Motor neuron (in vitro differentiated cells): ENCODE measurements around the gene CYB561D2. TPM values are rescaled to one million over a fixed set of nuclear protein-coding genes. Genes with fewer than 3 reads are reported as not detected.

Source experiments
- ATAC-seq, 8 experiments: fragments of 200-7000 bp; cut with Tn5 transposase; replicated peaks in 6 of 8; 2 replicates each; pipeline ENCODE4 v1.8.0; 2021; ENCODE audit warnings: mild to moderate bottlenecking in 8 of 8, moderate library complexity in 8 of 8
- H3K27ac ChIP-seq, 2 donors: fragments of 250-450 bp; sonication (Bioruptor Pico); 2 replicates each; pipeline ENCODE4 v1.9.0; 2021; ENCODE audit warnings: antibody characterized with exemption in 2 of 2, mild to moderate bottlenecking in 2 of 2, moderate library complexity in 1 of 2
- H3K4me1 ChIP-seq, 2 donors: fragments of 250-450 bp; sonication (Bioruptor Pico); replicated peaks in 1 of 2; 2 replicates each; pipeline ENCODE4 v1.6.1; 2021; ENCODE audit warnings: antibody characterized with exemption in 2 of 2, mild to moderate bottlenecking in 2 of 2, moderate library complexity in 1 of 2
- H3K4me3 ChIP-seq, 5 donors: fragments of 250-450 bp; sonication (Bioruptor Pico); 2 replicates each; pipeline ENCODE4 v1.9.0; 2021; ENCODE audit warnings: antibody characterized with exemption in 5 of 5, mild to moderate bottlenecking in 5 of 5, moderate library complexity in 4 of 5
- WGBS, 10 experiments: fragments of 450-650 bp; shearing (Covaris generic); methylation state at CpG; one replicate each; pipeline ENCODE4 v1.0.0; 2022; 5-methylcytosine and 5-hydroxymethylcytosine counted together
- in situ Hi-C, 9 experiments: fragments of 400-800 bp; cut with MboI; loops; one replicate each; pipeline ENCODE4 v1.15.0; 2021; ENCODE audit warnings: low sequenced_read_pairs in 9 of 9, low pct_unique_long_range_greater_than_20kb in 2 of 9; ENCODE audit not compliant: unreplicated experiment in 9 of 9
- total RNA-seq, 8 experiments: library from RNA; unstranded; fragments of 300-600 nt; gene quantifications; 2 replicates each; pipeline versions ENCODE4 v1.2.3 to v1.2.4, GENCODE V29; 2022

Gene CYB561D2
- total RNA-seq, 8 experiments from 2014 or later: 12.7 to 28.7 (median 19.0) TPM

- ATAC-seq: no peak
- H3K4me1 ChIP-seq: peaks cover 22 to 28% of the 10 kb centered on the region in 2 donors
- 79 to 100% (median 90%) methylated on average over 1 to 10 of the region's 16 CpGs; no CpG with 5 or more reads in 3 of the 10 experiments for WGBS, 10 experiments
Measured at GRCh38 chr3:50319181-50319893, 31.3 kb upstream of the CYB561D2 start.

GRCh38 chr3:50319894-50320625 is 30.6 kb upstream of the CYB561D2 start:
- 76 to 83% (median 81%) methylated on average over 2 to 13 of the region's 29 CpGs; no CpG with 5 or more reads in 6 of the 10 experiments for WGBS, 10 experiments
- peak overlapping the region; percentile 100 for H3K27ac ChIP-seq
- H3K4me1 ChIP-seq: peaks cover 22 to 30% of the 10 kb centered on the region in 2 donors
- in situ Hi-C loops: no loop called here
- H3K4me3 ChIP-seq: peak overlapping the region; percentile 72 to 97 (median 90)
- ATAC-seq: no peak

More at GRCh38 chr3:50319181-50319893, 31.3 kb upstream of the CYB561D2 start:
- Histone ChIP-seq H3K4me3 (no peak overlapping the region), H3K27ac (no peak overlapping the region)
- in situ Hi-C loops: no loop called here

GRCh38 chr3:50320853-50321335 is 29.8 kb upstream of the CYB561D2 start:
- peak overlapping the region; percentile 72 to 97 (median 90) for H3K4me3 ChIP-seq
- WGBS, 10 experiments: 0 to 7% (median 0%) methylated on average over 1 to 6 of the region's 45 CpGs; no CpG with 5 or more reads in 3 of the 10 experiments
- H3K4me1 ChIP-seq: peaks cover 22 to 30% of the 10 kb centered on the region in 2 donors
- in situ Hi-C loops: no loop called here
- peak; percentile 55 to 79 (median 76) for ATAC-seq
- peak overlapping the region; percentile 100 for H3K27ac ChIP-seq

- Histone ChIP-seq H3K27ac (peak overlapping the region; percentile 100), H3K4me3 (peak overlapping the region; percentile 72 to 97 (median 90)), H3K4me1 (peaks cover 22 to 30% of the 10 kb centered on the region in 2 donors)
- WGBS, 10 experiments: 0 to 7% (median 0%) methylated on average over 4 to 10 of the region's 59 CpGs; no CpG with 5 or more reads in 5 of the 10 experiments
- peak; percentile 82 to 90 (median 88) for ATAC-seq
- in situ Hi-C loops: no loop called here
Measured at GRCh38 chr3:50321336-50322114, 29.1 kb upstream of the CYB561D2 start.

- H3K4me1 ChIP-seq: peaks cover 25 to 29% of the 10 kb centered on the region in 2 donors
- in situ Hi-C loops: no loop called here
- peak overlapping the region; percentile 100 for H3K27ac ChIP-seq
- ATAC-seq: no peak
- peak overlapping the region; percentile 72 to 97 (median 90) for H3K4me3 ChIP-seq
- 46 to 60% methylated on average over 1 to 3 of the region's 14 CpGs; no CpG with 5 or more reads in 8 of the 10 experiments for WGBS, 10 experiments
Measured at GRCh38 chr3:50322115-50322385, 28.6 kb upstream of the CYB561D2 start.

GRCh38 chr3:50322386-50323091 is 28.1 kb upstream of the CYB561D2 start, which contains the start of gene HYAL2:
Gene HYAL2 (minus strand): TSS chr3:50322745. CDS start chr3:50320489, 2,256 bp downstream.
- WGBS, 10 experiments: 60 to 100% (median 72%) methylated on average over 1 to 7 of the region's 31 CpGs; no CpG with 5 or more reads in 6 of the 10 experiments
- Histone ChIP-seq H3K27ac (peak within 1 kb of the TSS; percentile 100), H3K4me1 (peaks cover 29 to 32% of the 10 kb centered on the region in 2 donors), H3K4me3 (peak within 1 kb of the TSS; percentile 72 to 97 (median 90))
- in situ Hi-C loops: no loop called here
- no peak for ATAC-seq

- in situ Hi-C loops: no loop called here
- peaks cover 29 to 32% of the 10 kb centered on the region in 2 donors for H3K4me1 ChIP-seq
- H3K27ac ChIP-seq: no peak overlapping the region
- ATAC-seq: no peak
- no peak overlapping the region for H3K4me3 ChIP-seq
- 29 to 87% (median 80%) methylated on average over 1 to 3 of the region's 4 CpGs; no CpG with 5 or more reads in 7 of the 10 experiments for WGBS, 10 experiments
Measured at GRCh38 chr3:50323092-50323600, 27.5 kb upstream of the CYB561D2 start.

- in situ Hi-C loops: no loop called here
- no peak for ATAC-seq
- Histone ChIP-seq H3K27ac (no peak overlapping the region), H3K4me1 (peaks cover 29 to 36% of the 10 kb centered on the region in 2 donors), H3K4me3 (no peak overlapping the region)
- WGBS, 10 experiments: 50 to 89% (median 67%) methylated on average over 1 to 4 of the region's 5 CpGs; no CpG with 5 or more reads in 6 of the 10 experiments
Measured at GRCh38 chr3:50323614-50324199, 27.0 kb upstream of the CYB561D2 start.

- Histone ChIP-seq H3K4me1 (peaks cover 25 to 33% of the 10 kb centered on the region in 2 donors), H3K27ac (no peak overlapping the region), H3K4me3 (no peak overlapping the region)
- in situ Hi-C loops: no loop called here
- 0 to 100% (median 10%) methylated on average over 1 to 2 of the region's 4 CpGs; no CpG with 5 or more reads in 4 of the 10 experiments for WGBS, 10 experiments
- ATAC-seq: peak in 4 of 8 experiments; percentile 2 to 29 (median 6)
Measured at GRCh38 chr3:50324351-50325112, 26.1 kb upstream of the CYB561D2 start.

GRCh38 chr3:50325113-50325480 is 25.6 kb upstream of the CYB561D2 start:
- no peak for ATAC-seq
- Histone ChIP-seq H3K27ac (no peak overlapping the region), H3K4me3 (no peak overlapping the region), H3K4me1 (peaks cover 20 to 28% of the 10 kb centered on the region in 2 donors)
- in situ Hi-C loops: no loop called here
- no CpG with 5 or more reads among the region's 2 CpGs for WGBS, 10 experiments

GRCh38 chr3:50325497-50326181 is 25.0 kb upstream of the CYB561D2 start:
- Histone ChIP-seq H3K4me1 (peaks cover 16 to 24% of the 10 kb centered on the region in 2 donors), H3K4me3 (no peak overlapping the region), H3K27ac (no peak overlapping the region)
- 83 to 100% (median 88%) methylated on average over 1 to 5 of the region's 11 CpGs; no CpG with 5 or more reads in 6 of the 10 experiments for WGBS, 10 experiments
- in situ Hi-C loops: no loop called here
- no peak for ATAC-seq
